Measurements from ENCODE around the gene SNX13.

GRCh38 chr7:17902599-17902998 is 37.7 kb downstream of the SNX13 start:
- TF ChIP-seq CTCF (IDR thresholded peaks at IDR 0.05; ENCODE audit: low read depth, low read length) = no peak
- TF ChIP-seq POLR2A (IDR thresholded peaks at IDR 0.05; ENCODE audit: extremely low read depth, insufficient read length) = no peak
- no peak for TF ChIP-seq MYC (IDR thresholded peaks at IDR 0.05; ENCODE audit: low read depth, low read length)
